Loucy (cell line): Measurements from ENCODE around the gene ACVR1.

ENCODE experiments used
- CTCF ChIP-seq: fragments of 200-600 bp; sonication (generic); conservative IDR thresholded peaks from 2 replicates; pipeline ENCODE4 v1.5.1; 2014; ENCODE audit warnings: mild to moderate bottlenecking, antibody characterized with exemption, low read length
- EZH2phosphoT487 ChIP-seq: fragments of 200-600 bp; IDR thresholded peaks from 2 replicates; pipeline ENCODE4 v1.6.1; 2018; ENCODE audit warnings: antibody characterized with exemption, mild to moderate bottlenecking, moderate library complexity, borderline replicate concordance

DNA sequence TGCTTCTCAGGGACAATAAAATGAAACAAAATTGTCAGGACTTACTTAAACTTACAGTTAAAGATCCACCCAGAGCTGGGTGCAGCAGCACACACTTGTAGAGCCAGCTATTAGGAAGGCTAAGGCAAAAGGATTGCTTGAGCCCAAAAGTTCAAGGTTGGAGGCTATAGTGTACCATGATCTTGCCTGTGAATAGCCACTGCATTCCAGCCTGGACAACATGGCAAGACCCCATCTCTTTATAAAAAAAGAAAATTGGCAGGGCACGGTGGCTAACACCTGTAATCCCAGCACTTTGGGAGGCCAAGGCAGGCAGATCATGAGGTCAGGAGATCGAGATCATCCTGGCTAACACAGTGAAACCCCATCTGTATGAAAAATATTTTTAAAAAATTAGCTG, 34.6 kb downstream of the ACVR1 start:
- TF ChIP-seq CTCF, result no peak
- TF ChIP-seq EZH2phosphoT487, result no peak
